ENCODE results near the gene TGM2.

TGM2 gene

DNA sequence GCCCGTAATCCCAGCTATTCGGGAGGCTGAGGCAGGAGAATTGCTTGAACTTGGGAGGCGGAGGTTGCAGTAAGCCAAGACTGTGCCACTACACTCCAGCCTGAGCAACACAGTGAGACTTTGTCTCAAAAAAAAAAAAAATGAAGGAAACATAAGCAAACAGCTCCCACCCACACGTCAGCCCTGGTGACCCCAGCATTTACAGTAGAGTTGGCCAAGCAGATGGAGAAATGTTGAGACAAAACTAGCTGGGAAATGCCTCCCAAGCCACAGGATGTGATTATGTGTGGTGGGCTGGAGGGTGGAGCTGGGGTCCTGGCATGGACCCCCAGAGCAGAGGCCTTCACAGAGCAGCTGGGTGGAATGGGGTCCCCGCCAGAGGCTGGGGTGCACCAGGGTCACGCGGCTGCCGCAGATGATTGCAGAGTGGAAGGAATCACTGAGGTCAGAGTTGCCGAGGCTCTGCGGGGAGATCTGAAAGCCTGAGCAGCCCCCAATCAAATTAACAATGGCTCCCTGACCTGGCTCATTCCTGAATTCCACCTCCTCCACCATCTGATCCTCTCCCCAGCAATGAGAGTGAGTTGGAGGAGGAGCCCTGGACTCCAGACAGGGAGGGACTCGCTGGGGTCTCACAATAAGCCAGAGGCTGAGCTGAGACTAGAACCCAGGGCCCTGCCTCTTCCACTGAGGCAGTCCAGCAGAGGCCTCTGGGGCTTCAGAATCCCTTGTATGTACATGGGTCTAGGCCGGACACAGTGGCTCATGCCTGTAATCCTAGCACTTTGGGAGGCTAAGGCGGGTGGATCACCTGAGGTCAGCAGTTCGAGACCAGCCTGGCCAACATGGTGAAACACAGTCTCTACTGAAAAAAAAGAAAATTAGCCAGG is 34.7 kb upstream of the TGM2 start:
- no peak for DNase-seq (ENCODE audit: low read depth, low spot score)

DNA sequence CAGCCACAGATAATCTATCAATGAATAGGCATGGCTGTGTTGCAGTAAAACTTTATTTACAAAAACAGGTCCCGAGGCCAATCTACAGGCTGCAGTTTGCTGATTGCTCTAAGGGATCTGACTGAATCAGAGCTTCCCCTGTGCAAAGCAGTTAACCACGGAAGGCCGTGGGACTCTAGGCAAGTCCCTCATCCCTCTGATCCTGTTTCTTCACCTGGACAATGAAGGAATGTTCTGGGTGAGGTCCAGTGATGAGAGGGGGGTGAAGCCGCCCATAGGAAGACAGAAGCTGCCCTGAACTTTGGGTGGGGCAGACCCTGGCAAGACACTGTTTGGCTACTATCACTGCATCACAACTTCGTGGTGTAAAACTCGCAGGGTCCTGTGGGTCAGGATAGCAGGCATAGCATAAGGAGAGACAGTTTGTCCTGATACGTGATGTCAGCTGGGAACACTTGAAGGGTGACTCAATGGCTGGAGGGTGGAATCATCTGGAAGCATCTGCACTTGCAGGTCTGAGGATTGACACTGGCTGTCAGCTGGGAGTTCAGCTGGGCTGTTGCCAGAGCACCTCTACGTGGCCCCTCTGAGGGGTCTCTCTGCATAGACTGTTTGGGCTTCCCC is 33.3 kb upstream of the TGM2 start:
- DNase-seq (ENCODE audit: low read depth, low spot score) = no peak

GRCh38 chr20:38197619-38198018 is 32.5 kb upstream of the TGM2 start:
- DNase-seq (ENCODE audit: low read depth, low spot score) = no peak

DNA sequence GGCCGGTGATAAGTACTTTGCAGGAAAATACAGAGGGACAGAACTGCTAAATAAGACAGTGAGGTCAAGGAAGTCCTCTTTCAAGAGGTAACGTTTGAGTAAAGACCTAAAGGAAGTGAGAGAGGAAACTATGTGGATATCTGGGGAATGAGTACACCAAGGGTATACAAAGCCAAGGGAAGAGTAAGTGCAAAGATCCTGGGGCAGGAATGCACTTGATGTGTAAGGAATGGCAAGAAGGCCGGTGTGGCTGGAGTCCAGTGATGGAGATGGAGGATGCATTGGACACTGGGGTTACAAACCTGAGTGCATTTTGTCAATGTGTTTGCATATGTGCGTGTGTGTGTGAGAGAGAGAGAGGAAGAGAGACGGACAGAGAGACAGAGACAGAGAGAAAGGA is 32.1 kb upstream of the TGM2 start:
- no peak for DNase-seq (ENCODE audit: low read depth, low spot score)

- peak; percentile 51 for DNase-seq (ENCODE audit: low read depth, low spot score)
Measured at GRCh38 chr20:38196592-38196991, 31.5 kb upstream of the TGM2 start.

GRCh38 chr20:38196076-38196475 is 31.0 kb upstream of the TGM2 start:
- DNase-seq (ENCODE audit: low read depth, low spot score) = no peak

GRCh38 chr20:38195521-38195920 is 30.5 kb upstream of the TGM2 start:
- no peak for DNase-seq (ENCODE audit: low read depth, low spot score)

DNA sequence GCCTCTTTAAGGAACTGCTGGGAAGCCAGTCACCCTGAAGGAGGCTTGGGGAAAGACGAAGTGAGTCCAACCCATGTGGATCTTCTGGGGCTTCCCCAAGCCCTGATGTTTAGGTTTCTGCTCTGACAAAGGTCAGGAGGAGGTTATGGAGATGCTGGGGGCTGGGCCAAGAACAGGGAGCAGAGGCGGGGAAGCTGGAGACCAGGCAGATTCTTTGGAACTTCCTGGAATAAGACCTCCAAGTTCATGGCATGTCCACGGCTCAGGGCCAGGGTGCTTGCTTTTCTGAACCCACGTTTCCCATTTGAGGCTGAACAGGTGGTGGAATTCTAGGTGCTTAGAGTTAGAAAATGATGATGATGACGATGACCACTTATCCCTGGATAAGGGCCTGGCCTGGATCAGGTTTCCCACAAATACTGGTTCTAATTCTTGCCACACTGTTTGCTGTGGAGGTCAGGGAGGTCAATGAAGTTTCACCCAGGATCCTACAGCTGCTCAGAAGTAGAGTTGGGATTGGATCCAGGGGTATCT is 30.0 kb upstream of the TGM2 start:
- DNase-seq (ENCODE audit: low read depth, low spot score) = no peak

DNA sequence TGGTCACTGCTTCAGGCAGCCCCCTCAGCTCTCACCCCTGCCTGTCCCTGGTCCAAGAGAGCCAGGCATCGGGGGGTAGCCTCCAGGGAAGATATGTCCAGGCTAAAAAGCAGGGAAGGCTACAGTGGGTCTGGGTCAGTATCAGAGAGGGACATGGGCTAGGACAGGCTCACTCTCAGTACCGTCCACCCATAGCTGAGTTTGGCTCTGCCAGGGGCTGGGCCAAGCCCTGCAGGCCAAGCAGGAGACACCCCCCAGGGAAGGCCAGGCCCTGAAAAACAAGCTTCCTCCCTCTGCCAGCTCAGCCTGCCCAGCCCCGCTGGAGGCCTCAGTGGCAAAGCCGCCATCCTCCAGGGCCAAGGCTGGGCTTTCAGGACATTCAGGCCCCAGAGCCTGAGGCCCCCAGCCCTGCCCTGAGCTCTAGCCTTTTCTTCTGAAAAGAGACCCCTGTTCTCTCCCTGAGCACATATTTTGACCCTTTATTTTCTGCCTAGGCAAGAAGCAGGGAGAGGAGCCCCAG is 28.6 kb upstream of the TGM2 start:
- no peak for DNase-seq (ENCODE audit: low read depth, low spot score)

DNA sequence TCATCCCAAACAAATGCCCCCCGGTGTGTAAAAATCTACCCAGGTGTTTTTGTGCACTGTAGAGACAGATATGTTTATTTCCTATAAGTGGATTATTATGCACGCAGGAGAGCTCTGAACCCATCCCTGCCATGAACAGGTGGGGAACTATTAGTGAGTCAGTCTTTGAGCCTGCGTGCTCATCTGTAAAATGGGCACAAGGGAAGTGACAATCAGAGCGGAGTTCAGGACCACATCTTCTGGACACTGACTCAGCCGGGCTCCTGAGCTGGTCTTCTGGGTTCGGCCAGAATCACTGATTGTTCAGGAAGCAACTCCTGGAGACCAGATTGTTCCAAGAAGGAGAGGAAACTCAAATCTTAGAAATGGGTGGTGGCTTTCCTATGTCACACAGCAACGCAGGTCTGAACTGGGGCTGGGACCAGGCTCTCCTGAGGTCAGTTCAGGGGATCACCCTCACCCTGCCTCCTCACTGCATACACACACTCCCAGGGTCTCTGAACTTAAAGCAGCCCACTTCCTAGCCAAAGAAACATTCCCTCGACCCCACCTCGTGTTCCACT is 27.3 kb upstream of the TGM2 start:
- DNase-seq (ENCODE audit: low read depth, low spot score) = no peak

DNA sequence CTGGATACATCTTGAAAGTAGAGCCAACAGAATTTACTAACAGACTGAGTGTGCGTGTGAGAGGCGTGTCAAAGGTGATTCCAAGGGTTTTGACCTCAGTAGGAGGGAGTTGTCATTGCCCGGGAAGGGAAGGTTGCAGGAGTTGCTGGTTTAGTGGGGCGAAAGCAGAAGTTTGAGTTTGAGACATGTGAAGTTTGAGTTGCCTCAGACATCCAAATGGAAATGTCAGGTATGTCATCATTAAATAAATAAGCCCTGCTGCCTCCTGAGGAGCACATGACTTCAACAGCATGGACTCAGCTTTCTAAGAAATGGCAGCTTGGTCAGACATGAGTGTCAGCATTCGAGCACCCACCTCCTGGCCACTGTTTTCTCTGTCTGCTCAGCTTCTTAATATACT is 26.6 kb upstream of the TGM2 start:
- no peak for DNase-seq (ENCODE audit: low read depth, low spot score)

DNA sequence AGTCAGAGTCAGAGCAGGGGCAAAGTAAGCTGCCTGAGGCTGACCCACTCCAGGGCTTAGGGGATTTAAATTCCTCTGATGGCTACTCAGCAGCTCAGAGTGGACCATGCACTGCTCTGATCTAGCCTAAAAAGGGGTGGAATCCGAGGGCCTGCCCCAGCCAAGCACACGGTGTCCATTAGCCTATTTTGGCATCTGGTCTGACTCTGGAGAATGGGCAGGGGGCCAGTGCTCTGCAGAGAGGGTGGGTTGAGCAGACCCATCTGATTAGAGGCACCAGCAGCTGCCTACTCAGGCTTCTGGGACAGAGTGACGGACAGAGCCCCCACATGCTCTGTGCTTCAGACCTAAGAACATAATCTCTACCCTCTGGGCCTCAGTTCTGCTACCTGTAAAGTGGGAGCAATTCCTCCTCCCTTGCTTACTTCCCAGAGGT is 25.9 kb upstream of the TGM2 start:
- no peak for DNase-seq (ENCODE audit: low read depth, low spot score)

DNA sequence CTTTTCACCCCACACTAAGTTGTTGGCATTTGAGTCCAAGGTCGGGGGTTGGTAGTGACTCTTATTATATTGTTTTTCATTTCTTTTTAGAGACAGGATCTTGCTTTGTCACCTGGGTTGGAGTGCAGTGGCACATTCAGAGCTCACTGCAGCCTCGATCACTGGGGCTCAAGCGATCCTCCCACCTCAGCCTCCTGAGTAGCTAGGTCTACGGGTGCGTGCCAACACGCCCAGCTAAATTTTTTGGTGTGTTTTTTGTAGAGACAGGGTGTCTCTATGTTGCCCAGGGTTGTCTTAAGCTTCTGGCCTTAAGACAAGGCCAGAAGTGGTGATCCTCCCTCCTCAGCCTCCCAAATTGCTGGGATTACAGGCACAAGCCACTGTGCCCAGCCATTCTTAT is 25.1 kb upstream of the TGM2 start:
- no peak for DNase-seq (ENCODE audit: low read depth, low spot score)

DNA sequence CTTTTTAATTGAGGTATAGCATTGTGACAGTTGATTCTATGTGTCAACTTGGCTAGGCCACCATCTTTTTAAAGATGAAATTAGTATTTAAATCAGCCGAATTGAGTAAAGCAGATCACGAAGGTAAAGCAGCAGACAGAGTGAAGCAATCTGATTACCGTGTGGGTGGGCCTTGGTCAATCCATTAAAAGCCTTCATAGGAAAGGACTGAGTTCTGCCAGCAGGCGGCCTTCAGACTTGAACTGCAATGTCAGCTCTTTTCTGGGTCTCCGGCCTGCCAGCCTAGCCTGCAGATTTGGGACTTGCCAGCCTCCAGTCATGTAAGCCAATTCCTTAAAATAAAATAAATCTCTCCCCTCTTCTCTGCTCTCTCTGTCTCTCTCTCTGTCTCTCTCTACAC is 22.4 kb upstream of the TGM2 start:
- no peak for DNase-seq (ENCODE audit: low read depth, low spot score)

DNA sequence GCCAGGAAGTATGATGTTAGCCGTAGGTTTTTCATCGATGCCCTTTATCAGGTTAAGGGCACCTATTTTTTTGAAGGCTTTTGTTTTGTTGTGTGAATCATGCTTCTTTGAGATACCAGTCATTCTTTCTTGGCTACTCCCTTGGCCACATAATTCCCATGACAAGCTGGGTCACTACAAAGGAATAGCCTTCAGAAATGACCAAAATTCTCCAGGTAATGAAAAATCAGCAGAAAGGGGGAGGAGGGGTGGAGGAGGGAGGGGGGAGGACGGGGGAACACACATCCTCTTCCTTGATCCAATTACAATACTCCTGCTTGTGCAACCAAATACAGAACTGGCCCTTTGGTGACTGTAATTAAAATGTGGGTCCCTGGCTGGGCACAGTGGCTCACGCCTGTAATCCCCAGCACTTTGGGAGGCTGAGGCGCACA is 21.7 kb upstream of the TGM2 start:
- no peak for DNase-seq (ENCODE audit: low read depth, low spot score)

DNA sequence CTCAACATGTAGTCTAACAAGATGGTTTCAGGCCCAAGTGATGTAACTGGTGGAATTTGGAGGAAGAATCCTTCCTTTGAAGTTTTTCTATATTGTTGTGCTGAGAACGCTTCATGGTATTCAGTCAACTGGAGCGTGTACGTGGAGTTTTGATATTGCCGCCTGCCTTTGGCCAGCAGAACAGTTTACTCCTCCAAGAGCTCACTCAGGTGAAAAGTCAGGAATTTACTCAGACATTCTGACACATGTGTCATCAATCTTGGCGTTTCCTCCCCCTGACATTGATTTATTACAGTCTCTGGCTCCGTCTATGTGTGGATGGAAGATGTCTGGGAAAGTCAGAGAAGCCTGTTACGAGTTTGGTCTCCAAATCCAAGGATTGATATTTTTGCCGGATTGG is 19.0 kb upstream of the TGM2 start:
- DNase-seq (ENCODE audit: low read depth, low spot score) = no peak

GRCh38 chr20:38181971-38182370 is 16.9 kb upstream of the TGM2 start:
- no peak for DNase-seq (ENCODE audit: low read depth, low spot score)

DNA sequence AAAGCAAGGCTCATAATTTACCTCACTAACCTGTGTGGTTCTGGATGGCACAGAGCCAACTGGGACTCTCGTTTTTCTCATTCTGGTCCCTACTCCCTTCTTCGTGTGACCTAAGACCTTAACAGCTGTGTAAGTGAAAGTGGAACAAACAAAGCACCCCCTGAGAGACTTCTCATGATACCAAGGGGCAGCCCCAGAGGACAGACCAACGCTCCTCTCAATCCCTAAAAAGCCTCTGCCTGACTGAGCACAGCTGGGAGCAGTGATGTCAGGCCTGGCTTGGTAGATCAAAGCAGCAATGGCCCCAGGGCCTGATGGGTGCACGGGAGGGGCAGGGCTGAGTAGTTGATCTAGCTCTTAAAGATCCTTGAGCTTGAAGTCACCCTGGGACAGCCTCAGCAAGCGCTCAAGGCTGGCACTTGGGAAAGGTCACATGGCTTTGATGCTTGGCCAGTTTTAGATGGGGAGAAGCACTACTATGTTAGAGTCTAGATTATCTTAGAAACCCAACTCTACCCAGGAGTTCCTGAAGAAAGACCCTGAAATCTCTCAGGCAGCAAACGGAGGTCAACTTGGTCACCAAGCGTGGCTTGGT is 16.2 kb upstream of the TGM2 start:
- no peak for DNase-seq (ENCODE audit: low read depth, low spot score)

DNA sequence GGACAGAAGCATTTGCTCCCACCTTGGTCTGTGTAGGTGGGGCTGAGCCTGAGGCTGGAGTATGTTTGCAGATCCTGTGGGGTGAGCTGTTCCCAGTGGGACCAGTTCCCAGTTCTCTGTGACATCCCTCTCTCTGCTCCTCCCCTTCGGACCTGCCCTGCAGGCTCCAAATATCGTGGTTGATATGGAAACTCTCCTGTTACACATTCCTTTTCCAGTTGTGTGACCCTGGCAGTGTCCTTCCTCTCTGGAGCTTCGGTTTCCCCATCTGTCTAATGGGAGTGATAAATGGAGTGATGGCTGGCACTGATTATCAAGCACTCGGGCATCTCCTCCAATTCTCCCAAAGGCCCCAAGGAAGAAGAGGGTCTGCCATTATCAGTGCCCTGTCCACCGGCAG is 15.7 kb upstream of the TGM2 start:
- no peak for DNase-seq (ENCODE audit: low read depth, low spot score)

DNA sequence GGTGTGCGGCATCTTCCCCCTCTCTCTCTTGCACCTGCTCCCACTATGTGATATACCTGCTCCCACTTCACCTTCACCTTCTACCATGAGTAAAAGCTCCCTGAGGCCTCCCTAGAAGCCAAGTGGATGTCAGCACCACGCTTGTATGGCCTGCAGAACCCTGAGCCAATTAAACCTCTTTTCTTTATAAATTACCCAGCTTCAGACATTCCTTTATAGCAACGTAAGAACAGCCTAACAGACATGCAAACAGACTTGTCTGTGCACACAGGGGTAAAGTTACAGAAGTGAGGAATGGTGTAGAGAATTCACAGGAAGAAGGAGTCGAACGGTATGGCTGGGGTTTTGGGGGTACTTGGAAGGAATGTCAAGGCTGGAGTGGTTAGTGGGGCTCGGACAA is 14.8 kb upstream of the TGM2 start:
- DNase-seq (ENCODE audit: low read depth, low spot score) = no peak

- no peak for DNase-seq (ENCODE audit: low read depth, low spot score)
Measured at GRCh38 chr20:38178581-38178980, 13.5 kb upstream of the TGM2 start.

DNA sequence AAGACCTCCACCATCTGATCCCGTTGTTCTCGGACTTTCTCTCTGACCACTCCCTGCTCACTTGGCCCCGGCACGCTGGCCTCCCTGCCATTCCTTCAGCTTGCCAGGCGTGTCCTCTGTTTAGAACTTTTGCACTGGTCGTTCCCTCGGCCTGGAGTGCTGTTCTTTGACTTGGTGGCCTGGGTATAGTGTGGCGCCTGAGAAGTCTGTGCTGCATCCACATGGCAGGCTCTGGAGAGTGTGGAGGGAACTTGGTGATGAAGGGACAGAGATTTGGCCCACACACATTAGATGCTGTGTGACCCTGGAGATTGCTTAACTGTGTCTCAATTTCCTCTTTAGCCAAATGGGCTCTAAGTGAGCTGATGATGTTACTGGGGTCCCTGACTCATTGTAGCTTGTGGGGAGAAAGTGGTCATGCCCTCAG is 13.0 kb upstream of the TGM2 start:
- no peak for DNase-seq (ENCODE audit: low read depth, low spot score)
